ENCODE results near the gene NTNG2.

Gene NTNG2

GRCh38 chr9:132224645-132225044, 62.8 kb downstream of the NTNG2 start:
- TF ChIP-seq CTCF (IDR thresholded peaks at IDR 0.05; ENCODE audit: insufficient read depth, low read length, poor library complexity, severe bottlenecking) = no peak
- Histone ChIP-seq H3K36me3 (ENCODE audit: control insufficient read depth, insufficient read depth, low read length) (no peaks in the 10 kb centered on the region), H3K4me3 (replicated peaks; ENCODE audit: low read depth, low read length) (no peak overlapping the region), H3K27me3 (replicated peaks; ENCODE audit: control insufficient read depth, insufficient read depth, low read length) (no peaks in the 10 kb centered on the region; the same call in none of the 2 replicates)
- no peak for DNase-seq (ENCODE audit: extremely low read depth, insufficient read length)

- TF ChIP-seq CTCF (IDR thresholded peaks at IDR 0.05; ENCODE audit: insufficient read depth, low read length, poor library complexity, severe bottlenecking) = no peak
- Histone ChIP-seq H3K27me3 (replicated peaks; ENCODE audit: control insufficient read depth, insufficient read depth, low read length) (no peaks in the 10 kb centered on the region; the same call in none of the 2 replicates), H3K36me3 (ENCODE audit: control insufficient read depth, insufficient read depth, low read length) (no peaks in the 10 kb centered on the region), H3K4me3 (replicated peaks; ENCODE audit: low read depth, low read length) (no peak overlapping the region)
- no peak for DNase-seq (ENCODE audit: extremely low read depth, insufficient read length)
These were observed 64.9 kb downstream of the NTNG2 start for GRCh38 chr9:132226571-132227430.

GRCh38 chr9:132228062-132228461, 66.2 kb downstream of the NTNG2 start:
- no peaks in the 10 kb centered on the region; the same call in none of the 2 replicates for H3K27me3 ChIP-seq (replicated peaks; ENCODE audit: control insufficient read depth, insufficient read depth, low read length)
- TF ChIP-seq CTCF (IDR thresholded peaks at IDR 0.05; ENCODE audit: insufficient read depth, low read length, poor library complexity, severe bottlenecking) = no peak

GRCh38 chr9:132230605-132231004, 68.7 kb downstream of the NTNG2 start:
- DNase-seq (ENCODE audit: extremely low read depth, insufficient read length) = no peak
- Histone ChIP-seq H3K27me3 (replicated peaks; ENCODE audit: control insufficient read depth, insufficient read depth, low read length) (peaks cover 1% of the 10 kb centered on the region), H3K4me3 (replicated peaks; ENCODE audit: low read depth, low read length) (no peak overlapping the region), H3K36me3 (ENCODE audit: control insufficient read depth, insufficient read depth, low read length) (no peaks in the 10 kb centered on the region)
- TF ChIP-seq CTCF (IDR thresholded peaks at IDR 0.05; ENCODE audit: insufficient read depth, low read length, poor library complexity, severe bottlenecking) = no peak

More at GRCh38 chr9:132228062-132228461, 66.2 kb downstream of the NTNG2 start:
- no peaks in the 10 kb centered on the region for H3K36me3 ChIP-seq (ENCODE audit: control insufficient read depth, insufficient read depth, low read length)
- no peak for DNase-seq (ENCODE audit: extremely low read depth, insufficient read length)
- H3K4me3 ChIP-seq (replicated peaks; ENCODE audit: low read depth, low read length) = no peak overlapping the region

- DNase-seq (ENCODE audit: extremely low read depth, insufficient read length) = no peak
- peaks cover 1% of the 10 kb centered on the region for H3K27me3 ChIP-seq (replicated peaks; ENCODE audit: control insufficient read depth, insufficient read depth, low read length)
- TF ChIP-seq CTCF (IDR thresholded peaks at IDR 0.05; ENCODE audit: insufficient read depth, low read length, poor library complexity, severe bottlenecking) = no peak
- no peak overlapping the region for H3K4me3 ChIP-seq (replicated peaks; ENCODE audit: low read depth, low read length)
- no peaks in the 10 kb centered on the region for H3K36me3 ChIP-seq (ENCODE audit: control insufficient read depth, insufficient read depth, low read length)
These were observed 69.3 kb downstream of the NTNG2 start for GRCh38 chr9:132231019-132231701.

Measured in GM06990 (cell line).